Measurements from ENCODE around the gene TMX1.

Gene TMX1

GRCh38 chr14:51253880-51254279 lies 13.8 kb downstream of the TMX1 start:
- Histone ChIP-seq H3K27ac (ENCODE audit: extremely low read depth, low read depth, low read length) (no peak overlapping the region), H3K4me1 (ENCODE audit: control insufficient read depth, insufficient read depth, low read length) (no peaks in the 10 kb centered on the region), H3K4me3 (ENCODE audit: low read depth, low read length) (no peak overlapping the region), H3K36me3 (ENCODE audit: control insufficient read depth in 2 of 2, insufficient read depth in 1 of 2, low read length in 2 of 2) (peaks cover 66 to 75% of the 10 kb centered on the region in 2 experiments), H3K9me3 (ENCODE audit: control insufficient read depth, insufficient read depth, low read depth, low read length) (no peaks in the 10 kb centered on the region)
- TF ChIP-seq ZNF473 (tag by site-specific recombination; IDR thresholded peaks at IDR 0.05) = no peak
- no peak for TF ChIP-seq ZFP37 (tag by site-specific recombination; IDR thresholded peaks at IDR 0.05)
- TF ChIP-seq ZNF394 (tag by site-specific recombination; IDR thresholded peaks at IDR 0.05; ENCODE audit: borderline replicate concordance) = no peak
- CTCF ChIA-PET = interaction anchor here (0.7 kb wide), 1 partner anchor 169 kb away, joined by 3 read pairs; no protein-coding TSS in a partner anchor
- POLR2A ChIA-PET = no interaction called here

DNA sequence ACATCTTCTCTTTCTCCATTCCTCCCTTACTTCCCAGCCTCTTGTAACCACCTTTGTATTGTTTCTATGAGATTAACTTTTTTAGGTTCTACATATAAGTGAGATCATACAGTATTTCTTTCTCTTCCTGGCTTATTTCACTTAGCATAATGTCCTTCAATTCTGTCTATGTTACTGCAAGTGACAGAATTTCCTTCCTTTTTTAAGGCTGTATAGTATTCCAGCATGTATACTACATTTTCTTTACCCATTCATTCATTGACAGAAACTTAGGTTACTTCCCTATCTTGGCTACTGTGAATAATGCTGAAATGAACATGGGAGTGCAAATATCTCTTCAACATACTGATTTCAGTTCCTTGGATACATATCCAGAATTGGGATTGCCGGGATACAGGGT lies 18.2 kb downstream of the TMX1 start:
- peak; percentile 49; the same call in 1 of the 2 replicates for TF ChIP-seq ZNF580 (tag by site-specific recombination; IDR thresholded peaks at IDR 0.05)
- TF ChIP-seq ZNF146 (tag by site-specific recombination; IDR thresholded peaks at IDR 0.05) = peak; percentile 94
- TF ChIP-seq ZNF560 (tag by site-specific recombination; IDR thresholded peaks at IDR 0.05; ENCODE audit: borderline replicate concordance) = no peak
- no peak for TF ChIP-seq ZNF530 (tag by site-specific recombination; IDR thresholded peaks at IDR 0.05; ENCODE audit: low read depth)
- no peak for TF ChIP-seq ZBTB44 (tag by site-specific recombination; IDR thresholded peaks at IDR 0.05)
- TF ChIP-seq, protein P1, sequence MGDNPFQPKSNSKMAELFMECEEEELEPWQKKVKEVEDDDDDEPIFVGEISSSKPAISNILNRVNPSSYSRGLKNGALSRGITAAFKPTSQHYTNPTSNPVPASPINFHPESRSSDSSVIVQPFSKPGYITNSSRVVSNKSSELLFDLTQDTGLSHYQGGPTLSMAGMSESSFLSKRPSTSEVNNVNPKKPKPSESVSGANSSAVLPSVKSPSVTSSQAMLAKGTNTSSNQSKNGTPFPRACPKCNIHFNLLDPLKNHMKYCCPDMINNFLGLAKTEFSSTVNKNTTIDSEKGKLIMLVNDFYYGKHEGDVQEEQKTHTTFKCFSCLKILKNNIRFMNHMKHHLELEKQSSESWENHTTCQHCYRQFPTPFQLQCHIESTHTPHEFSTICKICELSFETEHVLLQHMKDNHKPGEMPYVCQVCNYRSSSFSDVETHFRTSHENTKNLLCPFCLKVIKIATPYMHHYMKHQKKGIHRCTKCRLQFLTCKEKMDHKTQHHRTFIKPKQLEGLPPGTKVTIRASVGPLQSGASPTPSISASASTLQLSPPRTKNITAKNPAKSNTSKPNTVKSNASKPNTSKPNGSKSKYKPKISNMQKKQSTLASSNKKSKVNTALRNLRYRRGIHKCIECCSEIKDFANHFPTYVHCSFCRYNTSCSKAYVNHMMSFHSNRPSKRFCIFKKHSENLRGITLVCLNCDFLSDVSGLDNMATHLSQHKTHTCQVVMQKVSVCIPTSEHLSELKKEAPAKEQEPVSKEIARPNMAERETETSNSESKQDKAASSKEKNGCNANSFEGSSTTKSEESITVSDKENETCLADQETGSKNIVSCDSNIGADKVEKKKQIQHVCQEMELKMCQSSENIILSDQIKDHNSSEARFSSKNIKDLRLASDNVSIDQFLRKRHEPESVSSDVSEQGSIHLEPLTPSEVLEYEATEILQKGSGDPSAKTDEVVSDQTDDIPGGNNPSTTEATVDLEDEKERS (tag by site-specific recombination; IDR thresholded peaks at IDR 0.05) = 0 out of 2 replicates have a peak, but pooled peaks have one; percentile 73
- H3K9me3 ChIP-seq (ENCODE audit: control insufficient read depth, insufficient read depth, low read depth, low read length) = no peaks in the 10 kb centered on the region
- peaks cover 42 to 46% of the 10 kb centered on the region in 2 experiments for H3K36me3 ChIP-seq (ENCODE audit: control insufficient read depth in 2 of 2, insufficient read depth in 1 of 2, low read length in 2 of 2)
- no peak overlapping the region for H3K4me3 ChIP-seq (ENCODE audit: low read depth, low read length)
- no peak overlapping the region for H3K27ac ChIP-seq (ENCODE audit: extremely low read depth, low read depth, low read length)
- no peaks in the 10 kb centered on the region for H3K4me1 ChIP-seq (ENCODE audit: control insufficient read depth, insufficient read depth, low read length)
- ChIA-PET CTCF (no interaction called here), POLR2A (no interaction called here)

DNA sequence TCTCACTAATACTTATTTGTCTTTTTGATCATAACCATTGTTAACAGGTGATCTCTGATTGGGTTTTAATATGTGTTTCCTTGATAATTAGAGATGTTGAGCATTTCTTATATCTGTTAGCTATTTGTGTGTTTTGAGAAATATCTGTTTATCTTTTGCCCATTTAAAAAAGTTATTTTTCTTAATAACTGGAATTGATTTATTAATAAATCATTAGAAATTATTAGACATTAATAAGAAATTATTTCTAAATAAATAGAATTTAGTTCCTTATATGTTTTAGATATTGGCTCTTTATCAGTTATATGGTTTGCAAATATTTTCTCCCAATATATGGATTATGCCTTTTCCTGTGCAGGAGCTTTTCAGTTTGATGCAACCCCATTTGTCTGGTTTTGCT lies 18.7 kb downstream of the TMX1 start:
- CTCF ChIA-PET = no interaction called here

More for the DNA sequence above, 18.7 kb downstream of the TMX1 start:
- Histone ChIP-seq H3K4me3 (ENCODE audit: low read depth, low read length) (no peak overlapping the region), H3K27ac (ENCODE audit: extremely low read depth, low read depth, low read length) (no peak overlapping the region), H3K36me3 (ENCODE audit: control insufficient read depth in 2 of 2, insufficient read depth in 1 of 2, low read length in 2 of 2) (peaks cover 37 to 50% of the 10 kb centered on the region in 2 experiments), H3K9me3 (ENCODE audit: control insufficient read depth, insufficient read depth, low read depth, low read length) (no peaks in the 10 kb centered on the region), H3K4me1 (ENCODE audit: control insufficient read depth, insufficient read depth, low read length) (no peaks in the 10 kb centered on the region)
- TF ChIP-seq INSM2 (tag by site-specific recombination; IDR thresholded peaks at IDR 0.05) (no peak), ZNF391 (tag by site-specific recombination; IDR thresholded peaks at IDR 0.05; ENCODE audit: borderline replicate concordance, low read depth) (no peak), ZNF202 (tag by site-specific recombination; IDR thresholded peaks at IDR 0.05; ENCODE audit: borderline replicate concordance) (no peak), ZNF2 (tag by site-specific recombination; IDR thresholded peaks at IDR 0.05) (no peak), ZFP3 (tag by site-specific recombination; IDR thresholded peaks at IDR 0.05; ENCODE audit: low read depth) (no peak)
- POLR2A ChIA-PET = no interaction called here

Data from HEK293 (cell line).